Right lobe of liver (tissue), 4 donors: ENCODE data around the gene ACTR1A.

ENCODE experiments used
- CTCF ChIP-seq, 4 donors: fragments of 200-600 bp in 3 of 4; fragments of 450-650 bp in 1 of 4; IDR thresholded peaks; one replicate each; pipeline versions ENCODE4 v1.5.1 to v1.8.0; 2016 to 2022; ENCODE audit warnings: antibody characterized with exemption in 4 of 4, mild to moderate bottlenecking in 2 of 4
- POLR2A ChIP-seq: fragments of 450-650 bp; IDR thresholded peaks from one replicate; pipeline ENCODE4 v1.6.1; 2017; ENCODE audit warnings: antibody characterized with exemption, mild to moderate bottlenecking
- donor health status: DM: no; HTN: no; CAD: no.
- donor health status: DM: no; HTN: no; CAD: no.
- donor health status: DM: no; HTN: yes; CAD: no.

- no peak for TF ChIP-seq CTCF (IDR thresholded peaks at IDR 0.05)
- no peak for TF ChIP-seq POLR2A
These were observed 9.5 kb downstream of the ACTR1A start for GRCh38 chr10:102492983-102493382.
